NCI-H345 treated with DMSO at 0.1 percent for 48 hours (cell line): ENCODE data around the gene CDKAL1.

ENCODE experiments used
- DNase-seq: peaks from one replicate; lab custom pipeline; 2025; ENCODE audit not compliant: unreplicated experiment; lab: John Stamatoyannopoulos, UW

CDKAL1 gene

GRCh38 chr6:21265034-21265729 lies 730.9 kb downstream of the CDKAL1 start:
- DNase-seq, result no peak

GRCh38 chr6:21265730-21266044 lies 731.4 kb downstream of the CDKAL1 start:
- DNase-seq, result no peak

GRCh38 chr6:21270636-21271201 lies 736.5 kb downstream of the CDKAL1 start:
- DNase-seq, result no peak

- no peak for DNase-seq
Observed at GRCh38 chr6:21271428-21272155, 737.3 kb downstream of the CDKAL1 start.

- no peak for DNase-seq
Observed at GRCh38 chr6:21273451-21273850, 739.2 kb downstream of the CDKAL1 start.

GRCh38 chr6:21274851-21275250 lies 740.6 kb downstream of the CDKAL1 start:
- no peak for DNase-seq

GRCh38 chr6:21277601-21278374 lies 743.5 kb downstream of the CDKAL1 start:
- no peak for DNase-seq

GRCh38 chr6:21278375-21278745 lies 744.1 kb downstream of the CDKAL1 start:
- DNase-seq, result no peak

GRCh38 chr6:21279619-21280018 lies 745.4 kb downstream of the CDKAL1 start:
- no peak for DNase-seq

GRCh38 chr6:21281366-21281765 lies 747.1 kb downstream of the CDKAL1 start:
- no peak for DNase-seq
